IMR-90 (cell line): Measurements from ENCODE around the gene POLA2. TPM values are rescaled to one million over a fixed set of nuclear protein-coding genes. Genes with fewer than 3 reads are reported as not detected.

Experiments used
- ATAC-seq: fragments of 200-7000 bp; cut with Tn5 transposase; 2 replicates; pipeline ENCODE4 v1.9.1; 2020; ENCODE audit warnings: low read depth, mild to moderate bottlenecking, moderate library complexity
- BruUV-seq: library from RNA; stranded (reverse); fragments of 400-500 nt; replicated peaks from 2 replicates; lab custom pipeline; 2021; lab: Mats Ljungman, UMichigan
- CTCF ChIA-PET: fragments of 300-600 bp; formaldehyde crosslinking; extraction: SDS; loops from one replicate; lab custom pipeline; 2021; ENCODE audit warnings: antibody characterized with exemption; lab: Yijun Ruan, JAX
- POLR2A ChIA-PET: fragments of 300-600 bp; sonication (Branson Sonifier 250); formaldehyde crosslinking; loops from one replicate; lab custom pipeline; 2022; ENCODE audit warnings: antibody characterized with exemption; ENCODE audit not compliant: unreplicated experiment; lab: Charles Lee
- DNase-seq: peaks from one replicate; pipeline ENCODE4 v3.0.0; 2013
- H2AFZ ChIP-seq: replicated peaks from 2 replicates; pipeline ENCODE3; 2013; ENCODE audit warnings: low read length, mild to moderate bottlenecking; ENCODE audit not compliant: poor library complexity
- H2AK5ac ChIP-seq: 2 replicates; pipeline ENCODE4 v1.6.1; 2013; ENCODE audit warnings: low read depth, low read length, inconsistent platforms
- H2AK9ac ChIP-seq: replicated peaks from 2 replicates; pipeline ENCODE3; 2013; ENCODE audit warnings: mild to moderate bottlenecking, low read depth, low read length, moderate library complexity; ENCODE audit not compliant: poor library complexity
- H2BK120ac ChIP-seq: 2 replicates; pipeline ENCODE4 v1.6.1; 2013; ENCODE audit warnings: low read depth, low read length, inconsistent platforms
- H2BK15ac ChIP-seq: 3 replicates; pipeline ENCODE4 v1.6.1; 2013; ENCODE audit warnings: low read depth, low read length, inconsistent platforms
- H2BK20ac ChIP-seq: 2 replicates; pipeline ENCODE4 v1.6.1; 2013; ENCODE audit warnings: low read depth, mild to moderate bottlenecking, inconsistent platforms, low read length, moderate library complexity
- H2BK5ac ChIP-seq: 2 replicates; pipeline ENCODE4 v1.6.1; 2013; ENCODE audit warnings: mild to moderate bottlenecking, low read depth, low read length, inconsistent platforms; ENCODE audit not compliant: poor library complexity, severe bottlenecking
- H3K14ac ChIP-seq: replicated peaks from 2 replicates; pipeline ENCODE4 v1.6.1; 2013; ENCODE audit warnings: low read depth, low read length, inconsistent platforms
- H3K18ac ChIP-seq: 2 replicates; pipeline ENCODE4 v1.6.1; 2013; ENCODE audit warnings: low read depth, low read length, control low read depth
- H3K23ac ChIP-seq: 2 replicates; pipeline ENCODE4 v1.6.1; 2013; ENCODE audit warnings: low read depth, low read length, inconsistent platforms
- H3K27ac ChIP-seq: 2 replicates; pipeline ENCODE4 v1.5.1; 2013; ENCODE audit warnings: mild to moderate bottlenecking, control low read depth, low read length; ENCODE audit not compliant: insufficient read depth
- H3K27me3 ChIP-seq: 2 replicates; pipeline ENCODE4 v1.6.1; 2013; ENCODE audit warnings: low read length; ENCODE audit not compliant: control insufficient read depth, insufficient read depth
- H3K36me3 ChIP-seq: 2 replicates; pipeline ENCODE4 v1.6.1; 2013; ENCODE audit warnings: low read length, mixed read lengths; ENCODE audit not compliant: control insufficient read depth, insufficient read depth
- H3K4ac ChIP-seq: 2 replicates; pipeline ENCODE4 v1.6.1; 2013; ENCODE audit warnings: low read depth, low read length, inconsistent platforms
- H3K4me1 ChIP-seq: 2 replicates; pipeline ENCODE4 v1.6.1; 2013; ENCODE audit warnings: low read length, mixed read lengths; ENCODE audit not compliant: control insufficient read depth, insufficient read depth
- H3K4me2 ChIP-seq: 2 replicates; pipeline ENCODE4 v1.6.1; 2013; ENCODE audit warnings: low read depth, mild to moderate bottlenecking, control low read depth, low read length, moderate library complexity
- H3K4me3 ChIP-seq: 2 replicates; pipeline ENCODE4 v1.5.1; 2013; ENCODE audit warnings: low read depth, mild to moderate bottlenecking, control low read depth, low read length, moderate library complexity; ENCODE audit not compliant: insufficient read depth
- H3K56ac ChIP-seq: 2 replicates; pipeline ENCODE4 v1.6.1; 2013; ENCODE audit warnings: low read length, inconsistent platforms; ENCODE audit not compliant: insufficient read depth; ENCODE audit errors: extremely low read depth
- H3K79me1 ChIP-seq, 2 experiments: 2 replicates each; pipeline ENCODE4 v1.6.1; 2013; ENCODE audit warnings: low read length in 2 of 2, inconsistent platforms in 1 of 2, low read depth in 1 of 2
- H3K9ac ChIP-seq: 2 replicates; pipeline ENCODE4 v1.6.1; 2013; ENCODE audit warnings: low read depth, low read length, control low read depth
- H3K9me1 ChIP-seq: 2 replicates; pipeline ENCODE4 v1.6.1; 2013; ENCODE audit warnings: low read length, inconsistent platforms; ENCODE audit not compliant: insufficient read depth
- H3K9me3 ChIP-seq: 2 replicates; pipeline ENCODE4 v1.6.1; 2013; ENCODE audit warnings: low read length; ENCODE audit not compliant: control insufficient read depth, insufficient read depth
- H4K20me1 ChIP-seq: 2 replicates; pipeline ENCODE4 v1.6.1; 2013; ENCODE audit warnings: low read length, inconsistent platforms; ENCODE audit not compliant: insufficient read depth
- H4K5ac ChIP-seq: 2 replicates; pipeline ENCODE4 v1.6.1; 2013; ENCODE audit warnings: mild to moderate bottlenecking, low read depth, low read length, control low read depth
- H4K8ac ChIP-seq, 2 experiments: 2 replicates each; pipeline ENCODE4 v1.6.1; 2013; ENCODE audit warnings: low read depth in 2 of 2, low read length in 2 of 2, control low read depth in 1 of 2, inconsistent platforms in 1 of 2
- H4K91ac ChIP-seq: 2 replicates; pipeline ENCODE4 v1.6.1; 2013; ENCODE audit warnings: low read depth, low read length, inconsistent platforms; ENCODE audit not compliant: insufficient read depth
- BHLHE40 ChIP-seq: fragments of 150-350 bp; IDR thresholded peaks from 2 replicates; pipeline ENCODE4 v1.6.1; 2016; ENCODE audit warnings: mild to moderate bottlenecking, low read depth, low read length
- CEBPB ChIP-seq: IDR thresholded peaks from 2 replicates; pipeline ENCODE4 v1.6.1; 2012; ENCODE audit warnings: low read depth, low read length, improper control_type of control experiment
- CHD1 ChIP-seq: IDR thresholded peaks from 2 replicates; pipeline ENCODE4 v1.6.1; 2012; ENCODE audit warnings: low read depth, low read length, improper control_type of control experiment
- FOS ChIP-seq: fragments of 150-350 bp; IDR thresholded peaks from 2 replicates; pipeline ENCODE4 v1.6.1; 2016; ENCODE audit warnings: low read depth, low read length
- MAFK ChIP-seq: IDR thresholded peaks from 2 replicates; pipeline ENCODE4 v1.6.1; 2012; ENCODE audit warnings: low read depth, low read length, improper control_type of control experiment
- MAZ ChIP-seq: IDR thresholded peaks from 2 replicates; pipeline ENCODE4 v1.6.1; 2012; ENCODE audit warnings: low read depth, mild to moderate bottlenecking, low read length, improper control_type of control experiment, moderate library complexity, borderline replicate concordance
- MXI1 ChIP-seq: IDR thresholded peaks from 2 replicates; pipeline ENCODE4 v1.6.1; 2012; ENCODE audit warnings: low read depth, mild to moderate bottlenecking, low read length, moderate library complexity, borderline replicate concordance
- NFE2L2 ChIP-seq: fragments of 150-350 bp; IDR thresholded peaks from 2 replicates; pipeline ENCODE4 v1.6.1; 2016; ENCODE audit warnings: low read depth, mild to moderate bottlenecking, low read length
- POLR2A ChIP-seq: IDR thresholded peaks from 2 replicates; pipeline ENCODE4 v1.6.1; 2012; ENCODE audit warnings: mild to moderate bottlenecking, low read depth, low read length
- RAD21 ChIP-seq: IDR thresholded peaks from 2 replicates; pipeline ENCODE4 v1.6.1; 2012; ENCODE audit warnings: low read length, improper control_type of control experiment
- RCOR1 ChIP-seq: IDR thresholded peaks from 2 replicates; pipeline ENCODE4 v1.6.1; 2012; ENCODE audit warnings: mild to moderate bottlenecking, low read length, improper control_type of control experiment; ENCODE audit not compliant: insufficient replicate concordance
- SMC3 ChIP-seq: fragments of 150-350 bp; IDR thresholded peaks from 2 replicates; pipeline ENCODE4 v1.6.1; 2016; ENCODE audit warnings: low read depth, mild to moderate bottlenecking, antibody characterized with exemption, low read length, moderate library complexity
- WGBS, 2 experiments: methylation state at CpG; one replicate each; pipeline versions ENCODE4 v1.1.5 to v1.1.7; 2013; ENCODE audit warnings: missing lambda C conversion rate in 2 of 2; ENCODE audit not compliant: insufficient read length in 1 of 2; ENCODE audit errors: extremely low coverage in 2 of 2; 5-methylcytosine and 5-hydroxymethylcytosine counted together
- dilution Hi-C: fragments of 300-500 bp; cut with HindIII; formaldehyde crosslinking; loops from one replicate; pipeline ENCODE4 v1.14.3; 2018; ENCODE audit warnings: low sequenced_read_pairs; ENCODE audit not compliant: unreplicated experiment
- in situ Hi-C: fragments of 300-500 bp; cut with MboI; formaldehyde crosslinking; loops from 3 replicates; pipeline ENCODE4 v1.14.3; 2019; ENCODE audit warnings: low sequenced_read_pairs, inconsistent platforms, mixed read lengths
- intact Hi-C: fragments of 100-400 bp; cut with micrococcal nuclease; formaldehyde crosslinking; loops from 2 replicates; pipeline ENCODE4 v1.10.0; 2022
- polyA plus RNA-seq, 3 experiments: library from polyadenylated mRNA; depleted of rRNA; stranded (reverse); fragments of >200 nt; gene quantifications; 2 replicates each; pipeline ENCODE4 v1.2.3, GENCODE V29; 2012; ENCODE audit warnings: low replicate concordance in 1 of 3
- total RNA-seq: library from RNA; depleted of rRNA; stranded (reverse); fragments of >200 nt; gene quantifications from 2 replicates; pipeline ENCODE4 v1.2.3, GENCODE V29; 2012
- TF ChIP-seq, protein P1 (sequence below): fragments of 150-350 bp; IDR thresholded peaks from 2 replicates; pipeline ENCODE4 v1.6.1; 2016; ENCODE audit warnings: low read depth, mild to moderate bottlenecking, low read length, moderate library complexity, borderline replicate concordance
- TF ChIP-seq, protein P2 (sequence below): fragments of 150-350 bp; IDR thresholded peaks from 2 replicates; pipeline ENCODE4 v1.6.1; 2017; ENCODE audit warnings: mild to moderate bottlenecking, antibody characterized with exemption, low read length, low read depth

POLA2 gene
- total and polyA plus RNA-seq, 2 of the 4 experiments (the other 2 are of a cell fraction): 14.2 to 17.3 TPM

DNA sequence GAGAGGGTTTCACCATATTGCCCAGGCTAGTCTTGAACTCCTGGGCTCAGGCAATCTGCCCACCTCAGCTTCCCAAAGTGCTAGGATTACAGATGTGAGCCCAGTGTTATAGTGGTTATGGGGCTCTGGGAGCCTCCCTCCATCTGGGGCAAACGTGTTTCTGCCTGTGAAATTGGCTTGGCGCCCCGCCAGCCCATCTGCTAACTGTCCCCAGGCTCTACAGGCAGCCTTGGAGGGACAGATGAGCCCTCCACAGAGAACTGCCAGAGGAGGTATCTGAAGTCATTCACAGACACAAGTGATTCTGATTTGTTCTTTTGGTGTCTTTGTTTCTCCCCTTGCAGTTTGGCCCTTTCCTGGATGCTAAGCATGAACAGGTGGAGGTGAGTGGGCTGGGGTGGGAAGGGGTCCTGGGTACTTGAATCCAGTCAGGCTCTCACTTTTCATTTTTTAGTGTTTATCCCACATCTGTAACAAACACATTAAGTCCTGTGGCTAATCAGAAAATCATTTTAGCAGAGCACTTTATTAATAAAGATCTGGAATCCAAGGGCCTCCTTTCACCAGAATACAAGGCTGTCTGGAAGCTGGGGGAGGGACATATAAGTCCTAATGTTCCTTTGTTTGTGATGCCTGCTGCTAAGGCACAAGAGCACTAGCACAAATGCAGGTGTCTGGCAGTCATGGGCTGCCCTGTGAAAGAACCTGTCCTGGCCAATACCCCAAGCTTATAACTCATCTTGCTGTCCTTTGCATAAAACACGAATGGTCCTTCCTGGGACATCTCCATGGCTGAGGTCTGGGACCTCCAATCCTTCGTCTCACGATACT, 27.2 kb downstream of the POLA2 start:
- ChIA-PET POLR2A (no interaction called here), CTCF (interaction anchor here (0.6 to 5.4 kb wide), 4 partner anchors 13 to 145 kb away, joined by 3 to 44 read pairs (median 6); partner anchors contain the start of gene CDC42EP2)
- Histone ChIP-seq H2BK5ac (no peak overlapping the region), H3K36me3 (peaks cover 1% of the 10 kb centered on the region; the same call in 1 of the 2 replicates), H4K5ac (no peak overlapping the region), H3K56ac (no peak overlapping the region), H3K9me1 (peaks cover 13% of the 10 kb centered on the region), H3K9ac (no peak overlapping the region), H2AFZ (no peak overlapping the region), H3K14ac (no peak overlapping the region), H3K4ac (peak overlapping the region; percentile 16; the same call in 1 of the 2 replicates), H4K8ac (0 out of 4 replicates have a peak overlapping the region, but pooled peaks of 1 of the 2 experiments have one; percentile 11), H2BK15ac (peak overlapping the region; percentile 0; the same call in 1 of the 3 replicates), H3K79me1 (peaks cover 10 to 33% of the 10 kb centered on the region in 2 experiments), H3K4me2 (no peak overlapping the region), H3K23ac (0 out of 2 replicates have a peak overlapping the region, but pooled peaks have one; percentile 31), H2BK120ac (no peak overlapping the region), H2AK9ac (no peak overlapping the region), H3K18ac (no peak overlapping the region), H3K27ac (peak overlapping the region; percentile 3; the same call in 1 of the 2 replicates), H2AK5ac (peak overlapping the region; percentile 68), H3K27me3 (no peaks in the 10 kb centered on the region), H3K9me3 (no peaks in the 10 kb centered on the region), H2BK20ac (no peak overlapping the region), H3K4me1 (peaks cover 21% of the 10 kb centered on the region), H3K4me3 (no peak overlapping the region), H4K20me1 (no peaks in the 10 kb centered on the region), H4K91ac (no peak overlapping the region)
- no peak for DNase-seq
- dilution Hi-C loops: no loop called here
- BruUV-seq: no TSS peak
- in situ Hi-C loops: no loop called here
- 75% methylated on average over 4 of the region's 6 CpGs; no CpG with 5 or more reads in 1 of the 2 experiments for WGBS, 2 experiments
- no peak for ATAC-seq
- intact Hi-C loops: no loop called here
- TF ChIP-seq POLR2A (no peak), NFE2L2 (no peak), RAD21 (no peak), CHD1 (no peak), FOS (no peak), MAFK (no peak), RCOR1 (no peak), SMC3 (no peak), BHLHE40 (no peak), MXI1 (no peak), CEBPB (no peak), MAZ (no peak)
- TF ChIP-seq, protein P1, sequence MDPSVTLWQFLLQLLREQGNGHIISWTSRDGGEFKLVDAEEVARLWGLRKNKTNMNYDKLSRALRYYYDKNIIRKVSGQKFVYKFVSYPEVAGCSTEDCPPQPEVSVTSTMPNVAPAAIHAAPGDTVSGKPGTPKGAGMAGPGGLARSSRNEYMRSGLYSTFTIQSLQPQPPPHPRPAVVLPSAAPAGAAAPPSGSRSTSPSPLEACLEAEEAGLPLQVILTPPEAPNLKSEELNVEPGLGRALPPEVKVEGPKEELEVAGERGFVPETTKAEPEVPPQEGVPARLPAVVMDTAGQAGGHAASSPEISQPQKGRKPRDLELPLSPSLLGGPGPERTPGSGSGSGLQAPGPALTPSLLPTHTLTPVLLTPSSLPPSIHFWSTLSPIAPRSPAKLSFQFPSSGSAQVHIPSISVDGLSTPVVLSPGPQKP: no peak
- TF ChIP-seq, protein P2, sequence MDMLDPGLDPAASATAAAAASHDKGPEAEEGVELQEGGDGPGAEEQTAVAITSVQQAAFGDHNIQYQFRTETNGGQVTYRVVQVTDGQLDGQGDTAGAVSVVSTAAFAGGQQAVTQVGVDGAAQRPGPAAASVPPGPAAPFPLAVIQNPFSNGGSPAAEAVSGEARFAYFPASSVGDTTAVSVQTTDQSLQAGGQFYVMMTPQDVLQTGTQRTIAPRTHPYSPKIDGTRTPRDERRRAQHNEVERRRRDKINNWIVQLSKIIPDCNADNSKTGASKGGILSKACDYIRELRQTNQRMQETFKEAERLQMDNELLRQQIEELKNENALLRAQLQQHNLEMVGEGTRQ: no peak
